Measurements from ENCODE around the gene TRIM59. TPM values are rescaled to one million over a fixed set of nuclear protein-coding genes. Genes with fewer than 3 reads are reported as not detected.
A peak's percentile ranks its signal among the peaks of the same experiment; 100 is the strongest.

The TRIM59 gene
- total and polyA plus RNA-seq, 2 donors (not counting 1 experiment from before 2014, with no cell fraction given), result 13.6 to 31.2 TPM

DNA sequence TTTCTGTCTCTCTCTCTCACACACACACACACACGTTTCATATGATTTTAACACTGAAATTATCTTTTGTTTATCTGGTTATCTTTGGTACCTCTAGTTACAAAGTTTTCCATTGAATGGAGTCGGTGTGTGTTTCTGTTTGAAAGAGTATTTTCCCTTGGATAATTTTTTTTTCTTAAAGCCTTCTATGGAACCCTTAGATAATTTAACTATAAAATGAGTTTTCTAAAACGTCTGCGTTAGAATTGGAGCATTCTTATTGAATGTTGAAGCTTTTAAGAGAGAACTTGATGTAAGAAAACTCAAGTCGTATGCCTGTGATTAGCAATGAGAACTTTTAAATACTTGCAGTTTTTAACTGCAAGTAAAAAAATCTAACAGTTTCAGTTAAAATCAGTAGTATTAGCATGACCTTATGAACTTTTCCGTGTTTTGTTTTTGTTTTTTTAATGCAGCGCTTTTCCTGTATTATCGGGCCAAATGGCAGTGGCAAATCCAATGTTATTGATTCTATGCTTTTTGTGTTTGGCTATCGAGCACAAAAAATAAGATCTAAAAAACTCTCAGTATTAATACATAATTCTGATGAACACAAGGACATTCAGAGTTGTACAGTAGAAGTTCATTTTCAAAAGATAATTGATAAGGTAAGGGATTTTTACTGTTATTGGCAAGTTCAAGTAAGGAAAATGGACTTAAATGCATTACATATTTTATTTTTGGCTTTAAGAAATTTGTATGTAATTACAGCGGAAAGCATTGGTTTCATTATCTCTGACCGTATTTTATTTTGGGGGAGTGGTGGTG lies 47.2 kb downstream of the TRIM59 start:
- Histone ChIP-seq H3K27me3 (ENCODE audit: control insufficient read depth, insufficient read depth, low read length) (no peaks in the 10 kb centered on the region), H3K36me3 (ENCODE audit: control insufficient read depth, insufficient read depth, low read length) (no peaks in the 10 kb centered on the region), H4K20me1 (ENCODE audit: control insufficient read depth, extremely low read depth, insufficient read depth, low read length) (no peaks in the 10 kb centered on the region), H3K9ac (ENCODE audit: insufficient read depth, low read length) (no peak overlapping the region), H3K79me2 (ENCODE audit: control insufficient read depth, insufficient read depth, low read length) (peaks cover 95% of the 10 kb centered on the region), H2AFZ (ENCODE audit: low read length) (no peak overlapping the region), H3K4me3 (replicated peaks in 1 of 4; ENCODE audit: control extremely low read depth in 1 of 4, insufficient read depth in 1 of 4, low read depth in 3 of 4, low read length in 4 of 4) (peak overlapping the region; percentile 78 to 96 (median 88)), H3K4me1 (ENCODE audit: control insufficient read depth, extremely low read depth, insufficient read depth, low read length) (peaks cover 5% of the 10 kb centered on the region), H3K27ac (ENCODE audit: insufficient read depth, low read length) (no peak overlapping the region), H3K4me2 (ENCODE audit: extremely low read depth, insufficient read depth, low read length) (peak overlapping the region; percentile 87), H3K9me3 (ENCODE audit: control insufficient read depth, insufficient read depth, low read depth, low read length) (no peaks in the 10 kb centered on the region)
- peak; percentile 17 to 54 for DNase-seq (ENCODE audit: low read depth in 2 of 2)
- no peak for TF ChIP-seq EZH2 (IDR thresholded peaks at IDR 0.05; ENCODE audit: low read length, missing control alignments)
- TF ChIP-seq, protein P1, sequence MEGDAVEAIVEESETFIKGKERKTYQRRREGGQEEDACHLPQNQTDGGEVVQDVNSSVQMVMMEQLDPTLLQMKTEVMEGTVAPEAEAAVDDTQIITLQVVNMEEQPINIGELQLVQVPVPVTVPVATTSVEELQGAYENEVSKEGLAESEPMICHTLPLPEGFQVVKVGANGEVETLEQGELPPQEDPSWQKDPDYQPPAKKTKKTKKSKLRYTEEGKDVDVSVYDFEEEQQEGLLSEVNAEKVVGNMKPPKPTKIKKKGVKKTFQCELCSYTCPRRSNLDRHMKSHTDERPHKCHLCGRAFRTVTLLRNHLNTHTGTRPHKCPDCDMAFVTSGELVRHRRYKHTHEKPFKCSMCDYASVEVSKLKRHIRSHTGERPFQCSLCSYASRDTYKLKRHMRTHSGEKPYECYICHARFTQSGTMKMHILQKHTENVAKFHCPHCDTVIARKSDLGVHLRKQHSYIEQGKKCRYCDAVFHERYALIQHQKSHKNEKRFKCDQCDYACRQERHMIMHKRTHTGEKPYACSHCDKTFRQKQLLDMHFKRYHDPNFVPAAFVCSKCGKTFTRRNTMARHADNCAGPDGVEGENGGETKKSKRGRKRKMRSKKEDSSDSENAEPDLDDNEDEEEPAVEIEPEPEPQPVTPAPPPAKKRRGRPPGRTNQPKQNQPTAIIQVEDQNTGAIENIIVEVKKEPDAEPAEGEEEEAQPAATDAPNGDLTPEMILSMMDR (conservative IDR thresholded peaks at IDR 0.05 in 1 of 2, IDR thresholded peaks at IDR 0.05 in 1 of 2; ENCODE audit: low read depth in 1 of 2, low read length in 2 of 2), result no peak

DNA sequence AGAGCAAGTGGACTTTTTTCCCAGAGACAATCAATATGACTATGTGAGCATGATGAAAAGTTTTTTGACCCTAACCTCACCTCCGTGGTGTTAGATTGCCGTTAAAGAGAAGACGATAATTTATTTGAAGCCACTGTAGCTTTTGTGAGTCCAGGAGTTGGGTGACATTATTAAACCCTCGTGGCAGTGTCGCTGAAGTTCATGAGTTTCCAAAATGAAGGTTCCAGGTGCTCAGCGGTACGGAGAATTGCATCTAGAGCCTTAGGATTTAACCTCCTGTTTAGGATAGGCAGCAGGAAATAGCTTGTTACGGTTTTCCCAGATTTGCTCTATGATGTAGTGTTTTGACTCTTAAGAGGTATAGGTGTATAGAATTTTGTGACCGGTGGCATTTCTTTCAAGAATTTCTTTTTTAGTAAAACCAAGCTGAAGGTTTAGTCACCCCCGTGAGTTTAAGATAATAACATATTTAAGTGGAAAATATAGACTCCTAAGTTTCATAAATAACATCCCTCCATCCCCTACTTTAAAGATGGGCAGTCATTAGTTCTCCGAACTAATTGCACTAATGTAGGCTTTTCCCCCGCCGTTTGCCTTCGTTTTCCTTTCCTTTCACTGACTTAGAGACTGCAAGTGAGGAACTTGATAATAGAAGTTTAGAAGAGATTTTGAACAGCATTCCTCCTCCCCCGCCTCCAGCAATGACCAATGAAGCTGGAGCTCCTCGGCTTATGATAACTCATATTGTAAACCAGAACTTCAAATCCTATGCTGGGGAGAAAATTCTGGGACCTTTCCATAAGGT lies 48.1 kb downstream of the TRIM59 start:
- H3K9me3 ChIP-seq (ENCODE audit: control insufficient read depth, insufficient read depth, low read depth, low read length), result no peaks in the 10 kb centered on the region
- no peaks in the 10 kb centered on the region for H3K27me3 ChIP-seq (ENCODE audit: control insufficient read depth, insufficient read depth, low read length)
- H3K4me2 ChIP-seq (ENCODE audit: extremely low read depth, insufficient read depth, low read length), result peak overlapping the region; percentile 87
- peaks cover 95% of the 10 kb centered on the region for H3K79me2 ChIP-seq (ENCODE audit: control insufficient read depth, insufficient read depth, low read length)
- DNase-seq (ENCODE audit: low read depth in 2 of 2), result peak; percentile 86 to 87
- no peaks in the 10 kb centered on the region for H4K20me1 ChIP-seq (ENCODE audit: control insufficient read depth, extremely low read depth, insufficient read depth, low read length)
- H3K4me3 ChIP-seq (replicated peaks in 1 of 4; ENCODE audit: control extremely low read depth in 1 of 4, insufficient read depth in 1 of 4, low read depth in 3 of 4, low read length in 4 of 4), result peak overlapping the region; percentile 78 to 96 (median 88)
- peak overlapping the region; percentile 77 for H3K9ac ChIP-seq (ENCODE audit: insufficient read depth, low read length)
- no peak overlapping the region for H2AFZ ChIP-seq (ENCODE audit: low read length)
- peaks cover 5% of the 10 kb centered on the region for H3K4me1 ChIP-seq (ENCODE audit: control insufficient read depth, extremely low read depth, insufficient read depth, low read length)
- TF ChIP-seq, protein P1 (conservative IDR thresholded peaks at IDR 0.05 in 1 of 2, IDR thresholded peaks at IDR 0.05 in 1 of 2; ENCODE audit: low read depth in 1 of 2, low read length in 2 of 2), result no peak
- no peak for TF ChIP-seq EZH2 (IDR thresholded peaks at IDR 0.05; ENCODE audit: low read length, missing control alignments)
- H3K27ac ChIP-seq (ENCODE audit: insufficient read depth, low read length), result peak overlapping the region; percentile 94
- no peaks in the 10 kb centered on the region for H3K36me3 ChIP-seq (ENCODE audit: control insufficient read depth, insufficient read depth, low read length)

DNA sequence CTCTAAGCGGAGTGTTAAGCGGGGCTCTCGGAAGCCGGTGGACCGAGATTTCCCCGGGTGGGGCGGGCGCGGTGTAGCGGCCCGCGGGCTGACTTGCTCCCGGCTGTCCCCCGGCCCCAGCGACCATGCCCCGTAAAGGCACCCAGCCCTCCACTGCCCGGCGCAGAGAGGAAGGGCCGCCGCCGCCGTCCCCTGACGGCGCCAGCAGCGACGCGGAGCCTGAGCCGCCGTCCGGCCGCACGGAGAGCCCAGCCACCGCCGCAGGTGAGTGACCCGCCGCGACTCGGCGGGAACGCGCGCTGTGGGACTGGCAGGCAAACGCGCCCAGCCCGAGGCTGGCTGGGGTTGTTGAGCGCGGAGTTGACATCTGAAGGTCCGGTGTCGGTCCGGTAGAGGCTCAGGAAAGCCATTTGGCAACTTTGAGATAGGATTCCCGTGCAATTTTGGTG lies 48.9 kb downstream of the TRIM59 start:
- Histone ChIP-seq H3K9me3 (ENCODE audit: control insufficient read depth, insufficient read depth, low read depth, low read length) (no peaks in the 10 kb centered on the region), H2AFZ (ENCODE audit: low read length) (peak overlapping the region; percentile 50), H3K36me3 (ENCODE audit: control insufficient read depth, insufficient read depth, low read length) (no peaks in the 10 kb centered on the region), H3K27me3 (ENCODE audit: control insufficient read depth, insufficient read depth, low read length) (no peaks in the 10 kb centered on the region), H3K9ac (ENCODE audit: insufficient read depth, low read length) (peak overlapping the region; percentile 77), H3K27ac (ENCODE audit: insufficient read depth, low read length) (peak overlapping the region; percentile 94), H4K20me1 (ENCODE audit: control insufficient read depth, extremely low read depth, insufficient read depth, low read length) (no peaks in the 10 kb centered on the region), H3K4me3 (replicated peaks in 1 of 4; ENCODE audit: control extremely low read depth in 1 of 4, insufficient read depth in 1 of 4, low read depth in 3 of 4, low read length in 4 of 4) (peak overlapping the region; percentile 78 to 99 (median 90)), H3K79me2 (ENCODE audit: control insufficient read depth, insufficient read depth, low read length) (peaks cover 89% of the 10 kb centered on the region), H3K4me1 (ENCODE audit: control insufficient read depth, extremely low read depth, insufficient read depth, low read length) (peaks cover 5% of the 10 kb centered on the region), H3K4me2 (ENCODE audit: extremely low read depth, insufficient read depth, low read length) (peak overlapping the region; percentile 87)
- TF ChIP-seq, protein P1 (conservative IDR thresholded peaks at IDR 0.05 in 1 of 2, IDR thresholded peaks at IDR 0.05 in 1 of 2; ENCODE audit: low read depth in 1 of 2, low read length in 2 of 2), result no peak
- TF ChIP-seq EZH2 (IDR thresholded peaks at IDR 0.05; ENCODE audit: low read length, missing control alignments), result no peak
- no peak for DNase-seq (ENCODE audit: low read depth in 2 of 2)
